GM23338 (cell line): ENCODE results near the gene CYFIP1. TPM values are rescaled to one million over a fixed set of nuclear protein-coding genes. Genes with fewer than 3 reads are reported as not detected.

Experiments
- ATAC-seq: fragments of 200-7000 bp; cut with Tn5 transposase; 3 replicates; pipeline ENCODE4 v1.9.1; 2020
- DNase-seq: peaks from one replicate; pipeline ENCODE4 v3.0.0-alpha.2; 2015; ENCODE audit warnings: low spot score
- H2AFZ ChIP-seq: fragments of 200-600 bp; sonication (generic); 2 replicates; pipeline ENCODE4 v1.8.0; 2016; ENCODE audit warnings: antibody characterized with exemption, mild to moderate bottlenecking, moderate library complexity
- H3F3A ChIP-seq: fragments of 200-600 bp; sonication (generic); replicated peaks from 2 replicates; pipeline ENCODE4 v1.8.0; 2017; ENCODE audit warnings: antibody characterized with exemption, mixed run types, low read depth
- H3K27ac ChIP-seq: fragments of 200-600 bp; sonication (generic); 2 replicates; pipeline ENCODE4 v1.6.1; 2016; ENCODE audit warnings: low read depth
- H3K27me3 ChIP-seq: fragments of 200-600 bp; sonication (generic); 2 replicates; pipeline ENCODE4 v1.8.0; 2016; ENCODE audit warnings: mild to moderate bottlenecking, mixed run types, moderate library complexity; ENCODE audit not compliant: insufficient read depth
- H3K36me3 ChIP-seq: fragments of 200-600 bp; sonication (generic); 2 replicates; pipeline ENCODE4 v1.8.0; 2016; ENCODE audit warnings: mild to moderate bottlenecking; ENCODE audit not compliant: insufficient read depth
- H3K4me1 ChIP-seq: fragments of 200-600 bp; sonication (generic); 2 replicates; pipeline ENCODE4 v1.8.0; 2016; ENCODE audit warnings: mild to moderate bottlenecking, moderate library complexity; ENCODE audit not compliant: insufficient read depth
- H3K4me2 ChIP-seq: fragments of 200-600 bp; sonication (generic); 2 replicates; pipeline ENCODE4 v1.7.1; 2017; ENCODE audit warnings: mixed run types
- H3K4me3 ChIP-seq: fragments of 200-600 bp; sonication (generic); 2 replicates; pipeline ENCODE4 v1.6.1; 2016; ENCODE audit warnings: mixed run types
- H3K79me2 ChIP-seq: fragments of 200-600 bp; sonication (generic); replicated peaks from 2 replicates; pipeline ENCODE4 v1.8.0; 2017; ENCODE audit warnings: mild to moderate bottlenecking; ENCODE audit not compliant: insufficient read depth
- H3K9me2 ChIP-seq: fragments of 200-600 bp; sonication (generic); 2 replicates; pipeline ENCODE4 v1.8.0; 2017; ENCODE audit not compliant: insufficient read depth
- H4K20me1 ChIP-seq: fragments of 200-600 bp; sonication (generic); replicated peaks from 2 replicates; pipeline ENCODE4 v1.8.0; 2017; ENCODE audit warnings: mild to moderate bottlenecking; ENCODE audit not compliant: insufficient read depth
- H3K27ac Mint-ChIP-seq: 2 replicates; pipeline ENCODE4 v1.8.0; 2020; ENCODE audit warnings: inconsistent platforms, mild to moderate bottlenecking, moderate library complexity, mixed read lengths
- H3K27me3 Mint-ChIP-seq: 3 replicates; pipeline ENCODE4 v1.8.0; 2022; ENCODE audit warnings: low read depth, mild to moderate bottlenecking, moderate library complexity, mixed read lengths, inconsistent platforms; ENCODE audit not compliant: insufficient read depth, poor library complexity
- H3K36me3 Mint-ChIP-seq: 3 replicates; pipeline ENCODE4 v1.8.0; 2021; ENCODE audit warnings: low read depth, mild to moderate bottlenecking, inconsistent platforms, moderate library complexity, mixed read lengths
- H3K4me1 Mint-ChIP-seq: 3 replicates; pipeline ENCODE4 v1.8.0; 2020; ENCODE audit warnings: mild to moderate bottlenecking, inconsistent platforms, mixed read lengths
- H3K4me3 Mint-ChIP-seq: 3 replicates; pipeline ENCODE4 v1.8.0; 2021; ENCODE audit warnings: moderate library complexity, mild to moderate bottlenecking, inconsistent platforms, mixed read lengths
- H3K9me3 Mint-ChIP-seq: 3 replicates; pipeline ENCODE4 v1.8.0; 2020; ENCODE audit warnings: moderate library complexity, mild to moderate bottlenecking, inconsistent platforms, mixed read lengths
- CREB1 ChIP-seq: fragments of 250-450 bp; sonication (Bioruptor Pico); IDR thresholded peaks from 2 replicates; pipeline ENCODE4 v1.5.0; 2020; ENCODE audit warnings: low read depth, mild to moderate bottlenecking, moderate library complexity
- CTCF ChIP-seq, 2 experiments: fragments of 200-600 bp in 1 of 2; sonication (generic) in 1 of 2; conservative IDR thresholded peaks; 2 replicates each; pipeline versions ENCODE4 v1.5.1 to v1.6.1; 2016 to 2017; ENCODE audit warnings: antibody characterized with exemption in 2 of 2, low read depth in 2 of 2, mild to moderate bottlenecking in 2 of 2, moderate library complexity in 1 of 2
- ETS1 ChIP-seq: IDR thresholded peaks from 2 replicates; pipeline ENCODE4 v1.6.1; 2016; ENCODE audit warnings: antibody characterized with exemption
- EZH2 ChIP-seq: fragments of 200-600 bp; sonication (generic); IDR thresholded peaks from one replicate; pipeline ENCODE4 v1.8.0; 2017; ENCODE audit warnings: antibody characterized with exemption, mild to moderate bottlenecking, low read depth; ENCODE audit not compliant: unreplicated experiment
- EZH2phosphoT487 ChIP-seq: fragments of 200-600 bp; sonication (generic); IDR thresholded peaks from one replicate; pipeline ENCODE4 v1.8.1; 2018; ENCODE audit warnings: antibody characterized with exemption; ENCODE audit not compliant: unreplicated experiment
- JUNB ChIP-seq: IDR thresholded peaks from one replicate; pipeline ENCODE4 v1.6.1; 2016; ENCODE audit warnings: antibody characterized with exemption; ENCODE audit not compliant: unreplicated experiment
- NANOG ChIP-seq: IDR thresholded peaks from 2 replicates; pipeline ENCODE4 v1.6.1; 2016; ENCODE audit warnings: antibody characterized with exemption, borderline replicate concordance
- POLR2AphosphoS5 ChIP-seq: IDR thresholded peaks from 2 replicates; pipeline ENCODE4 v1.6.1; 2016; ENCODE audit warnings: antibody characterized with exemption, low read depth
- REST ChIP-seq: IDR thresholded peaks from one replicate; pipeline ENCODE4 v1.6.1; 2018; ENCODE audit warnings: antibody characterized with exemption; ENCODE audit not compliant: unreplicated experiment
- STAT1 ChIP-seq: IDR thresholded peaks from one replicate; pipeline ENCODE4 v1.6.1; 2016; ENCODE audit warnings: antibody characterized with exemption; ENCODE audit not compliant: unreplicated experiment
- ZNF114 ChIP-seq: fragments of 250-450 bp; sonication (Bioruptor Pico); IDR thresholded peaks from 2 replicates; pipeline ENCODE4 v1.5.0; 2020; ENCODE audit warnings: mild to moderate bottlenecking, moderate library complexity
- ZNF331 ChIP-seq: fragments of 250-450 bp; sonication (Bioruptor Pico); IDR thresholded peaks from 2 replicates; pipeline ENCODE4 v1.5.0; 2020; ENCODE audit warnings: low read depth, mild to moderate bottlenecking, moderate library complexity
- polyA plus RNA-seq: library from polyadenylated mRNA; unstranded; fragments of >200 nt; fragmentation: Nextera tagmentation; extraction: Ambion mirVana; gene quantifications from 2 replicates; pipeline ENCODE4 v1.2.1, GENCODE V29; 2016
- total RNA-seq: library from RNA; depleted of rRNA; stranded (reverse); fragments of >200 nt; shearing (Covaris generic); gene quantifications from 2 replicates; pipeline ENCODE4 v1.2.3, GENCODE V29; 2014
- TF ChIP-seq, protein P1 (sequence below): fragments of 250-450 bp; sonication (Bioruptor Pico); IDR thresholded peaks from 2 replicates; pipeline ENCODE4 v1.5.0; 2020; ENCODE audit warnings: mild to moderate bottlenecking, moderate library complexity

The CYFIP1 gene
- total and polyA plus RNA-seq, 2 experiments from 2014 or later, result 20.0 to 73.9 TPM

DNA sequence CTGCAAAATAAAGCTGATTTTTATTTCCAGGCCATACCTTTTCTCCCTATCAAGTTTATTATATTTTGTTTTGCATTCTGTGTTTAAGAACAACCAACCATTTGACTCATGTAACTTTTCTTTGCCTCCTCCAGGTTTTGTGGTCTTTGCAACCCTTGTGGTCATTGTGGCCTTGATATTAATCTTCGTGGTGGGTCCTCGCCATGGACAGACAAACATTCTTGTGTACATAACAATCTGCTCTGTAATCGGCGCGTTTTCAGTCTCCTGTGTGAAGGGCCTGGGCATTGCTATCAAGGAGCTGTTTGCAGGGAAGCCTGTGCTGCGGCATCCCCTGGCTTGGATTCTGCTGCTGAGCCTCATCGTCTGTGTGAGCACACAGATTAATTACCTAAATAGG lies 114.1 kb downstream of the CYFIP1 start:
- Mint-ChIP-seq H3K9me3 (no peaks in the 10 kb centered on the region; the same call in 2 of the 3 replicates), H3K27ac (no peak overlapping the region; the same call in 1 of the 2 replicates), H3K4me1 (peaks cover 5% of the 10 kb centered on the region), H3K36me3 (peaks cover 91% of the 10 kb centered on the region), H3K27me3 (peaks cover 11% of the 10 kb centered on the region), H3K4me3 (no peak overlapping the region)
- H3K27ac ChIP-seq, result 0 out of 2 replicates have a peak overlapping the region, but pooled peaks have one; percentile 59
- H2AFZ ChIP-seq, result no peak overlapping the region
- 0 out of 2 replicates have a peak, but pooled peaks cover 3% of the 10 kb centered on the region for H3F3A ChIP-seq
- DNase-seq, result no peak
- H3K4me2 ChIP-seq, result no peak overlapping the region
- ATAC-seq, result no peak
- H3K36me3 ChIP-seq, result peaks cover 43% of the 10 kb centered on the region
- no peak overlapping the region for H3K4me3 ChIP-seq
- peaks cover 22% of the 10 kb centered on the region for H4K20me1 ChIP-seq
- no peaks in the 10 kb centered on the region for H3K9me2 ChIP-seq
- no peaks in the 10 kb centered on the region; the same call in 1 of the 2 replicates for H3K4me1 ChIP-seq
- H3K27me3 ChIP-seq, result no peaks in the 10 kb centered on the region
- TF ChIP-seq POLR2AphosphoS5 (no peak), REST (no peak), ZNF114 (CRISPR knock-in tag) (no peak), JUNB (no peak), NANOG (no peak), CTCF (conservative IDR thresholded peaks at IDR 0.05; ENCODE audit: low read depth in 2 of 2) (no peak), ETS1 (no peak), STAT1 (no peak), CREB1 (CRISPR knock-in tag) (no peak), EZH2 (no peak), EZH2phosphoT487 (no peak), ZNF331 (CRISPR knock-in tag) (no peak)
- TF ChIP-seq, protein P1, sequence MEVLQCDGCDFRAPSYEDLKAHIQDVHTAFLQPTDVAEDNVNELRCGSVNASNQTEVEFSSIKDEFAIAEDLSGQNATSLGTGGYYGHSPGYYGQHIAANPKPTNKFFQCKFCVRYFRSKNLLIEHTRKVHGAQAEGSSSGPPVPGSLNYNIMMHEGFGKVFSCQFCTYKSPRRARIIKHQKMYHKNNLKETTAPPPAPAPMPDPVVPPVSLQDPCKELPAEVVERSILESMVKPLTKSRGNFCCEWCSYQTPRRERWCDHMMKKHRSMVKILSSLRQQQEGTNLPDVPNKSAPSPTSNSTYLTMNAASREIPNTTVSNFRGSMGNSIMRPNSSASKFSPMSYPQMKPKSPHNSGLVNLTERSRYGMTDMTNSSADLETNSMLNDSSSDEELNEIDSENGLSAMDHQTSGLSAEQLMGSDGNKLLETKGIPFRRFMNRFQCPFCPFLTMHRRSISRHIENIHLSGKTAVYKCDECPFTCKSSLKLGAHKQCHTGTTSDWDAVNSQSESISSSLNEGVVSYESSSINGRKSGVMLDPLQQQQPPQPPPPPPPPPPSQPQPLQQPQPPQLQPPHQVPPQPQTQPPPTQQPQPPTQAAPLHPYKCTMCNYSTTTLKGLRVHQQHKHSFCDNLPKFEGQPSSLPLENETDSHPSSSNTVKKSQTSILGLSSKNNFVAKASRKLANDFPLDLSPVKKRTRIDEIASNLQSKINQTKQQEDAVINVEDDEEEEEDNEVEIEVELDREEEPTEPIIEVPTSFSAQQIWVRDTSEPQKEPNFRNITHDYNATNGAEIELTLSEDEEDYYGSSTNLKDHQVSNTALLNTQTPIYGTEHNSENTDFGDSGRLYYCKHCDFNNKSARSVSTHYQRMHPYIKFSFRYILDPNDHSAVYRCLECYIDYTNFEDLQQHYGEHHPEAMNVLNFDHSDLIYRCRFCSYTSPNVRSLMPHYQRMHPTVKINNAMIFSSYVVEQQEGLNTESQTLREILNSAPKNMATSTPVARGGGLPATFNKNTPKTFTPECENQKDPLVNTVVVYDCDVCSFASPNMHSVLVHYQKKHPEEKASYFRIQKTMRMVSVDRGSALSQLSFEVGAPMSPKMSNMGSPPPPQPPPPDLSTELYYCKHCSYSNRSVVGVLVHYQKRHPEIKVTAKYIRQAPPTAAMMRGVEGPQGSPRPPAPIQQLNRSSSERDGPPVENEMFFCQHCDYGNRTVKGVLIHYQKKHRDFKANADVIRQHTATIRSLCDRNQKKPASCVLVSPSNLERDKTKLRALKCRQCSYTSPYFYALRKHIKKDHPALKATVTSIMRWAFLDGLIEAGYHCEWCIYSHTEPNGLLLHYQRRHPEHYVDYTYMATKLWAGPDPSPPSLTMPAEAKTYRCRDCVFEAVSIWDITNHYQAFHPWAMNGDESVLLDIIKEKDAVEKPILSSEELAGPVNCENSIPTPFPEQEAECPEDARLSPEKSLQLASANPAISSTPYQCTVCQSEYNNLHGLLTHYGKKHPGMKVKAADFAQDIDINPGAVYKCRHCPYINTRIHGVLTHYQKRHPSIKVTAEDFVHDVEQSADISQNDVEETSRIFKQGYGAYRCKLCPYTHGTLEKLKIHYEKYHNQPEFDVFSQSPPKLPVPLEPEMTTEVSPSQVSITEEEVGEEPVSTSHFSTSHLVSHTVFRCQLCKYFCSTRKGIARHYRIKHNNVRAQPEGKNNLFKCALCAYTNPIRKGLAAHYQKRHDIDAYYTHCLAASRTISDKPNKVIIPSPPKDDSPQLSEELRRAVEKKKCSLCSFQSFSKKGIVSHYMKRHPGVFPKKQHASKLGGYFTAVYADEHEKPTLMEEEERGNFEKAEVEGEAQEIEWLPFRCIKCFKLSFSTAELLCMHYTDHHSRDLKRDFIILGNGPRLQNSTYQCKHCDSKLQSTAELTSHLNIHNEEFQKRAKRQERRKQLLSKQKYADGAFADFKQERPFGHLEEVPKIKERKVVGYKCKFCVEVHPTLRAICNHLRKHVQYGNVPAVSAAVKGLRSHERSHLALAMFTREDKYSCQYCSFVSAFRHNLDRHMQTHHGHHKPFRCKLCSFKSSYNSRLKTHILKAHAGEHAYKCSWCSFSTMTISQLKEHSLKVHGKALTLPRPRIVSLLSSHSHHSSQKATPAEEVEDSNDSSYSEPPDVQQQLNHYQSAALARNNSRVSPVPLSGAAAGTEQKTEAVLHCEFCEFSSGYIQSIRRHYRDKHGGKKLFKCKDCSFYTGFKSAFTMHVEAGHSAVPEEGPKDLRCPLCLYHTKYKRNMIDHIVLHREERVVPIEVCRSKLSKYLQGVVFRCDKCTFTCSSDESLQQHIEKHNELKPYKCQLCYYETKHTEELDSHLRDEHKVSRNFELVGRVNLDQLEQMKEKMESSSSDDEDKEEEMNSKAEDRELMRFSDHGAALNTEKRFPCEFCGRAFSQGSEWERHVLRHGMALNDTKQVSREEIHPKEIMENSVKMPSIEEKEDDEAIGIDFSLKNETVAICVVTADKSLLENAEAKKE, result no peak
- peaks cover 29% of the 10 kb centered on the region for H3K79me2 ChIP-seq
